ENCODE data around the gene UTP20. TPM values are rescaled to one million over a fixed set of nuclear protein-coding genes. Genes with fewer than 3 reads are reported as not detected.

Gene UTP20
- polyA plus RNA-seq, 1 of the 3 experiments (the other 2 are of a cell fraction), result 5.7 TPM

DNA sequence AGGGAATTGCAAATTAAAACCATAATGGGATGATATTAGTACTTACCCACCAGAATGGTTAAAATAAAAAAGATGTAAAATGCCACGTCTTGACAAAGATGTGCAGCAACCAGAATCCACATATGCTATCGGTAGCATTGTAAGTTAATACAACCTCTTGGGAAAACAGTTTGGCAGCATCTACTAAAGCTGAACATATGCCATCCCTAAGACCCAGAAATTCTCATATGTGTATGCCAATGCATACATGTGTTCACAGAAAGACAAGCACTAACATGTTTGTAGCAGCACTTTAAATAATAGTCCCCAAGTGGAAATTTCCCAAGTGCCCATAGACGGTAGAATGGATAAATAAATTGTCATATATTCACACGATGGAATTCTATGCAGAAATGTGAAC, 41.6 kb upstream of the UTP20 start:
- POLR2A ChIA-PET, result no interaction called here

DNA sequence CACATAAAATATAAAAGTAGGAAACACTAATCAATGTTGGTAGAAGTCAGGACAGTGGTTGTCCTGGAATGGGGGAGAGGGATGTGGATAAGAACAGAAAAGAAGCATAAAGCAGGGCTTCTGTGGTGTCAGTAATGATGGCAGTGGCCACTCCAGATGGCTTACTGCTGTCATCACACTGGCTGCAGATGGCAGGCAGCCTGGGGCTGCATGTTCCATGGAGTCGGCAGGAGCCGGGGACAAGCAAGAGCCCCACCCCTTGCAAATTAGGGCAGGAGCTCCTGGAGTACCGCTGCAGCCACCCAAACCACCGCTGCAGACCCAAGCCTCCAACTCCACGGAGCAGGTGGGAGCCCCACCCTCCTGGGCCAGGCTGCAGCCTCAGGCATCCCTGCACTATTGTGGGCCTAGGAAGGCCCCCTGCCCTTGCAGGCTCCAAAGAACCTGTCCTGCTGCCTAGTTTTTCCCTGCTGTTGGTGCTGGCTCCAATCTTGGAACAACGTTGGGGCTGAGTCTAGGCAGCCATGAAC, 41.0 kb upstream of the UTP20 start:
- TF ChIP-seq, protein P1, sequence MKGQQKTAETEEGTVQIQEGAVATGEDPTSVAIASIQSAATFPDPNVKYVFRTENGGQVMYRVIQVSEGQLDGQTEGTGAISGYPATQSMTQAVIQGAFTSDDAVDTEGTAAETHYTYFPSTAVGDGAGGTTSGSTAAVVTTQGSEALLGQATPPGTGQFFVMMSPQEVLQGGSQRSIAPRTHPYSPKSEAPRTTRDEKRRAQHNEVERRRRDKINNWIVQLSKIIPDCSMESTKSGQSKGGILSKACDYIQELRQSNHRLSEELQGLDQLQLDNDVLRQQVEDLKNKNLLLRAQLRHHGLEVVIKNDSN (IDR thresholded peaks at IDR 0.05; ENCODE audit: borderline replicate concordance, low read depth), result no peak
- TF ChIP-seq FOSL2 (IDR thresholded peaks at IDR 0.05; ENCODE audit: borderline replicate concordance, low read depth), result no peak
- TF ChIP-seq TAF1 (IDR thresholded peaks at IDR 0.05; ENCODE audit: borderline replicate concordance, low read depth, low read length), result no peak
- no peak for TF ChIP-seq NRF1 (IDR thresholded peaks at IDR 0.05; ENCODE audit: low read depth, low read length)
- TF ChIP-seq, protein P2, sequence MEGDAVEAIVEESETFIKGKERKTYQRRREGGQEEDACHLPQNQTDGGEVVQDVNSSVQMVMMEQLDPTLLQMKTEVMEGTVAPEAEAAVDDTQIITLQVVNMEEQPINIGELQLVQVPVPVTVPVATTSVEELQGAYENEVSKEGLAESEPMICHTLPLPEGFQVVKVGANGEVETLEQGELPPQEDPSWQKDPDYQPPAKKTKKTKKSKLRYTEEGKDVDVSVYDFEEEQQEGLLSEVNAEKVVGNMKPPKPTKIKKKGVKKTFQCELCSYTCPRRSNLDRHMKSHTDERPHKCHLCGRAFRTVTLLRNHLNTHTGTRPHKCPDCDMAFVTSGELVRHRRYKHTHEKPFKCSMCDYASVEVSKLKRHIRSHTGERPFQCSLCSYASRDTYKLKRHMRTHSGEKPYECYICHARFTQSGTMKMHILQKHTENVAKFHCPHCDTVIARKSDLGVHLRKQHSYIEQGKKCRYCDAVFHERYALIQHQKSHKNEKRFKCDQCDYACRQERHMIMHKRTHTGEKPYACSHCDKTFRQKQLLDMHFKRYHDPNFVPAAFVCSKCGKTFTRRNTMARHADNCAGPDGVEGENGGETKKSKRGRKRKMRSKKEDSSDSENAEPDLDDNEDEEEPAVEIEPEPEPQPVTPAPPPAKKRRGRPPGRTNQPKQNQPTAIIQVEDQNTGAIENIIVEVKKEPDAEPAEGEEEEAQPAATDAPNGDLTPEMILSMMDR (IDR thresholded peaks at IDR 0.05), result no peak
- no peak for TF ChIP-seq TCF12 (IDR thresholded peaks at IDR 0.05)
- no peak for TF ChIP-seq RXRA (IDR thresholded peaks at IDR 0.05; ENCODE audit: borderline replicate concordance, low read depth)
- TF ChIP-seq RCOR1 (IDR thresholded peaks at IDR 0.05; ENCODE audit: low read length), result no peak
- TF ChIP-seq YY1 (IDR thresholded peaks at IDR 0.05; ENCODE audit: low read depth), result no peak
- TF ChIP-seq EP300 (IDR thresholded peaks at IDR 0.05; ENCODE audit: borderline replicate concordance in 1 of 2, low read depth in 1 of 2, low read length in 1 of 2), result no peak
- TF ChIP-seq GATA2 (CRISPR knock-in tag; IDR thresholded peaks at IDR 0.05), result no peak
- TF ChIP-seq FOXM1 (IDR thresholded peaks at IDR 0.05; ENCODE audit: low read depth), result no peak
- no peaks in the 10 kb centered on the region for H4K20me1 ChIP-seq (ENCODE audit: insufficient read depth)
- no peaks in the 10 kb centered on the region for H3K79me2 ChIP-seq (ENCODE audit: insufficient read depth)
- no peaks in the 10 kb centered on the region for H3K4me1 ChIP-seq (ENCODE audit: control insufficient read depth in 1 of 2, insufficient read depth in 2 of 2, low read depth in 1 of 2, low read length in 1 of 2)
- H2AFZ ChIP-seq (ENCODE audit: low read depth), result no peak overlapping the region
- H3K27ac ChIP-seq (ENCODE audit: low read depth in 2 of 2, low read length in 1 of 2), result no peak overlapping the region
- no peaks in the 10 kb centered on the region for H3F3A ChIP-seq (replicated peaks; ENCODE audit: insufficient read depth)
- H3K4me2 ChIP-seq, result no peak overlapping the region
- WGBS (ENCODE audit: low lambda C conversion rate), result no CpG with 5 or more reads among the region's 6 CpGs
- no peaks in the 10 kb centered on the region for H3K27me3 ChIP-seq (ENCODE audit: insufficient read depth)
- ChIA-PET POLR2A (no interaction called here), CTCF (interaction anchor here (1.2 kb wide), 1 partner anchor 11 kb away, joined by 3 read pairs; no protein-coding TSS in a partner anchor)
- H3K9me2 ChIP-seq, result no peaks in the 10 kb centered on the region
- H3K4me3 ChIP-seq (ENCODE audit: low read depth in 2 of 2, low read length in 1 of 2), result no peak overlapping the region
- H3K36me3 ChIP-seq (replicated peaks in 1 of 2; ENCODE audit: control insufficient read depth in 1 of 2, insufficient read depth in 2 of 2, low read length in 1 of 2), result no peaks in the 10 kb centered on the region
- H3K9me3 ChIP-seq, result no peaks in the 10 kb centered on the region
- DNase-seq, result no peak
- no peak overlapping the region for H3K9ac ChIP-seq

More for the DNA sequence above, 41.6 kb upstream of the UTP20 start:
- WGBS (ENCODE audit: low lambda C conversion rate), result 18% methylated on average over 4 of the region's 4 CpGs
- H2AFZ ChIP-seq (ENCODE audit: low read depth), result no peak overlapping the region
- H3K9ac ChIP-seq, result no peak overlapping the region
- CTCF ChIA-PET, result no interaction called here
- H3F3A ChIP-seq (replicated peaks; ENCODE audit: insufficient read depth), result no peaks in the 10 kb centered on the region
- H3K4me2 ChIP-seq, result no peak overlapping the region
- H3K4me3 ChIP-seq (ENCODE audit: low read depth in 2 of 2, low read length in 1 of 2), result no peak overlapping the region
- no peaks in the 10 kb centered on the region for H4K20me1 ChIP-seq (ENCODE audit: insufficient read depth)
- DNase-seq, result no peak
- H3K36me3 ChIP-seq (replicated peaks in 1 of 2; ENCODE audit: control insufficient read depth in 1 of 2, insufficient read depth in 2 of 2, low read length in 1 of 2), result no peaks in the 10 kb centered on the region
- no peaks in the 10 kb centered on the region for H3K9me2 ChIP-seq
- TF ChIP-seq, protein P3, sequence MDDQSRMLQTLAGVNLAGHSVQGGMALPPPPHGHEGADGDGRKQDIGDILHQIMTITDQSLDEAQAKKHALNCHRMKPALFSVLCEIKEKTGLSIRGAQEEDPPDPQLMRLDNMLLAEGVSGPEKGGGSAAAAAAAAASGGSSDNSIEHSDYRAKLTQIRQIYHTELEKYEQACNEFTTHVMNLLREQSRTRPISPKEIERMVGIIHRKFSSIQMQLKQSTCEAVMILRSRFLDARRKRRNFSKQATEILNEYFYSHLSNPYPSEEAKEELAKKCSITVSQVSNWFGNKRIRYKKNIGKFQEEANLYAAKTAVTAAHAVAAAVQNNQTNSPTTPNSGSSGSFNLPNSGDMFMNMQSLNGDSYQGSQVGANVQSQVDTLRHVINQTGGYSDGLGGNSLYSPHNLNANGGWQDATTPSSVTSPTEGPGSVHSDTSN (IDR thresholded peaks at IDR 0.05), result no peak
- TF ChIP-seq POLR2AphosphoS5 (IDR thresholded peaks at IDR 0.05; ENCODE audit: low read depth, low read length), result no peak
- no peaks in the 10 kb centered on the region for H3K27me3 ChIP-seq (ENCODE audit: insufficient read depth)
- no peaks in the 10 kb centered on the region for H3K4me1 ChIP-seq (ENCODE audit: control insufficient read depth in 1 of 2, insufficient read depth in 2 of 2, low read depth in 1 of 2, low read length in 1 of 2)
- H3K9me3 ChIP-seq, result no peaks in the 10 kb centered on the region
- no peaks in the 10 kb centered on the region for H3K79me2 ChIP-seq (ENCODE audit: insufficient read depth)
- H3K27ac ChIP-seq (ENCODE audit: low read depth in 2 of 2, low read length in 1 of 2), result no peak overlapping the region

All from SK-N-SH (cell line).